T-helper 1 cell treated with Interleukin-12 subunit alpha and Interleukin-12 subunit beta and Interleukin-4 antibody, amounts not matched to agents 30 μg/mL and 1 μg/mL, for 36 hours (primary cell): ENCODE results near the gene GJA4.

Experiments used
- H3K27ac Mint-ChIP-seq: one replicate; pipeline ENCODE4 v1.8.0; 2021; ENCODE audit warnings: mild to moderate bottlenecking, mixed read lengths
- H3K27me3 Mint-ChIP-seq: one replicate; pipeline ENCODE4 v1.8.0; 2021; ENCODE audit warnings: low read depth, mixed read lengths
- H3K36me3 Mint-ChIP-seq: one replicate; pipeline ENCODE4 v1.8.0; 2021; ENCODE audit warnings: low read depth, mixed read lengths
- H3K4me1 Mint-ChIP-seq: one replicate; pipeline ENCODE4 v1.8.0; 2021; ENCODE audit warnings: low read depth, mixed read lengths
- H3K4me3 Mint-ChIP-seq: one replicate; pipeline ENCODE4 v1.8.0; 2021; ENCODE audit warnings: mild to moderate bottlenecking, moderate library complexity, mixed read lengths
- H3K9me3 Mint-ChIP-seq: one replicate; pipeline ENCODE4 v1.8.0; 2021; ENCODE audit warnings: mixed read lengths

GJA4 gene

GRCh38 chr1:34825455-34826091 lies 32.8 kb downstream of the GJA4 start:
- Mint-ChIP-seq H3K27me3 (no peaks in the 10 kb centered on the region), H3K27ac (no peak overlapping the region), H3K4me1 (no peaks in the 10 kb centered on the region), H3K36me3 (no peaks in the 10 kb centered on the region), H3K4me3 (no peak overlapping the region), H3K9me3 (no peaks in the 10 kb centered on the region)

DNA sequence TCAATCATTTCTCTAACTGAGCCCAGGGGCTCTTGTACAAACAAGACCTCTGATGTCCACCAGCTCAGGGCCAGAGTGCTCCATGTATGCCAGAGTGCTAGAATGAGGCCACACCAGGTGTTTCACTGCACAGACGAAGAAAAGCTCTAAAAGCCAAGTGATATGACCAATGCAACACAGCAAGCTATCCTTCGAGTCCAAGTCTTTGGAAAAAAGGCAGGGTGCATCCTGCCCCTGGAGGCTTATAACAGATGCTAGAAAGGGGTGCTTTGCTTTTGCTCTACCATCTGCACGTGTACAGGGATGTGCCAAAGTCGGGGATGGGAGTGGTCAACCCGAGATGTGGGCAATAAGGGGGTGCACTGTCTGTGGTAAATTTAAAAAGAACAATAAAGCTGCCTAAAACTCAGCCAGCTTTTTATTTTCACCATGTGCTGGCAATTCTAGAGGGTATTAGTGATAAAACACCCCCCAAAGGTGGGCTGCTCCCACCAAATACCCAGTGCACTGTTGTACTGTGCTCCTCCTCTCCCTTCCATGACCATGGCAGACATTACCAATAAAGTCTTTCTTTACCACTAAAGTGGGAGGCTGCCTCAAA lies 34.6 kb downstream of the GJA4 start:
- H3K4me3 Mint-ChIP-seq = no peak overlapping the region
- H3K4me1 Mint-ChIP-seq = no peaks in the 10 kb centered on the region
- no peaks in the 10 kb centered on the region for H3K9me3 Mint-ChIP-seq
- no peaks in the 10 kb centered on the region for H3K36me3 Mint-ChIP-seq
- no peak overlapping the region for H3K27ac Mint-ChIP-seq
- H3K27me3 Mint-ChIP-seq = no peaks in the 10 kb centered on the region

GRCh38 chr1:34828611-34829010 lies 35.8 kb downstream of the GJA4 start:
- Mint-ChIP-seq H3K4me1 (no peaks in the 10 kb centered on the region), H3K9me3 (no peaks in the 10 kb centered on the region), H3K4me3 (no peak overlapping the region), H3K27me3 (no peaks in the 10 kb centered on the region), H3K27ac (no peak overlapping the region), H3K36me3 (no peaks in the 10 kb centered on the region)

- Mint-ChIP-seq H3K9me3 (no peaks in the 10 kb centered on the region), H3K36me3 (no peaks in the 10 kb centered on the region), H3K27ac (no peak overlapping the region), H3K4me1 (no peaks in the 10 kb centered on the region), H3K4me3 (no peak overlapping the region), H3K27me3 (no peaks in the 10 kb centered on the region)
Measured at GRCh38 chr1:34829250-34829649, 36.5 kb downstream of the GJA4 start.

GRCh38 chr1:34831721-34832246 lies 39.0 kb downstream of the GJA4 start:
- H3K27me3 Mint-ChIP-seq = no peaks in the 10 kb centered on the region
- no peaks in the 10 kb centered on the region for H3K4me1 Mint-ChIP-seq
- H3K27ac Mint-ChIP-seq = no peak overlapping the region
- H3K9me3 Mint-ChIP-seq = no peaks in the 10 kb centered on the region
- no peak overlapping the region for H3K4me3 Mint-ChIP-seq
- H3K36me3 Mint-ChIP-seq = no peaks in the 10 kb centered on the region

- Mint-ChIP-seq H3K36me3 (no peaks in the 10 kb centered on the region), H3K9me3 (no peaks in the 10 kb centered on the region), H3K27me3 (no peaks in the 10 kb centered on the region), H3K4me1 (no peaks in the 10 kb centered on the region), H3K27ac (no peak overlapping the region), H3K4me3 (no peak overlapping the region)
Measured at GRCh38 chr1:34833711-34834110, 40.9 kb downstream of the GJA4 start.

- Mint-ChIP-seq H3K4me1 (no peaks in the 10 kb centered on the region), H3K27me3 (no peaks in the 10 kb centered on the region), H3K36me3 (no peaks in the 10 kb centered on the region), H3K9me3 (no peaks in the 10 kb centered on the region), H3K4me3 (no peak overlapping the region), H3K27ac (no peak overlapping the region)
Measured at GRCh38 chr1:34839526-34840305, 46.9 kb downstream of the GJA4 start.

DNA sequence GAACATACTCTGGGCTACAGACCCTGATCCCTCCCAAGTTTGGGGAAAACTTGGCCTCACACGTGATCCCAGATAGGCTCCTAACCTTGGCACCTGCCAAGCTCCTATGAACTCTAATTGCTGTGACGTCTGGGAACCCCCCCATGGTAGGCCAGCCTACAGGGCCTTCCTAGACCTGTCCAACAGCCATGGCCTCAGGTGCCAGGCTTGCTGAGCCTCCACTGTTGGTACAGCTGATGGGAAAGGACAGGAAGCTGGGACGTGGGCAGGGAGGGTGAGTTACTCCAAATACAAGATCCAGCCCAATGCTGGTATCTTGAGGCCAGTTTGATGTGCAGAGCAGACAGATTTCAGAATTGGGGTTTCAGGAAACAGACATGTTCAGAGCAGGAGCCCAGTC lies 47.6 kb downstream of the GJA4 start:
- Mint-ChIP-seq H3K4me3 (no peak overlapping the region), H3K36me3 (no peaks in the 10 kb centered on the region), H3K27ac (no peak overlapping the region), H3K9me3 (no peaks in the 10 kb centered on the region), H3K27me3 (no peaks in the 10 kb centered on the region), H3K4me1 (no peaks in the 10 kb centered on the region)

DNA sequence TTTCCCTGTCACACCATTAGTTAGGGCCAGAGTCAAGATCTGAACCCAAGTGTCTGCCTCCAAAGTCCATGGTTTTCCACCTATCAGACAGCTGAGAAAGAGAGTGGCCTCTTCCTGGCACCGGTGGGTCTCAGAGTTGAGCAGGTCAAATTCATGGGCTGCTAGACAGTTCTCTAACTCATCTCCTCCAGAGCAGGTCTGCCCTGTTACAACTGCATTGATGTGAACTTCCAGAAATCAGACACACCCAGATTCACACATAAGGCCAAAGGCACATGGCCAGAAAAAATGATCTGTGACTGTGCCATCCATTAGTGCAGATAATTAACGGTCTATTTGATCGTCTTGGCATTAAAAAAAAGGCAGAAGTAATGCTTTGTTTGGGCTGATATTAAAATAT lies 49.3 kb downstream of the GJA4 start:
- Mint-ChIP-seq H3K27me3 (no peaks in the 10 kb centered on the region), H3K36me3 (no peaks in the 10 kb centered on the region), H3K27ac (no peak overlapping the region), H3K4me1 (no peaks in the 10 kb centered on the region), H3K9me3 (no peaks in the 10 kb centered on the region), H3K4me3 (no peak overlapping the region)

- Mint-ChIP-seq H3K4me3 (no peak overlapping the region), H3K27me3 (no peaks in the 10 kb centered on the region), H3K4me1 (no peaks in the 10 kb centered on the region), H3K9me3 (no peaks in the 10 kb centered on the region), H3K36me3 (no peaks in the 10 kb centered on the region), H3K27ac (no peak overlapping the region)
Measured at GRCh38 chr1:34842952-34843371, 50.2 kb downstream of the GJA4 start.

GRCh38 chr1:34843392-34844251 lies 50.8 kb downstream of the GJA4 start:
- Mint-ChIP-seq H3K27me3 (no peaks in the 10 kb centered on the region), H3K27ac (no peak overlapping the region), H3K9me3 (no peaks in the 10 kb centered on the region), H3K4me1 (peaks cover 2% of the 10 kb centered on the region), H3K36me3 (peaks cover 4% of the 10 kb centered on the region), H3K4me3 (no peak overlapping the region)

- Mint-ChIP-seq H3K27ac (no peak overlapping the region), H3K4me3 (no peak overlapping the region), H3K36me3 (peaks cover 8% of the 10 kb centered on the region), H3K9me3 (no peaks in the 10 kb centered on the region), H3K4me1 (peaks cover 3% of the 10 kb centered on the region), H3K27me3 (no peaks in the 10 kb centered on the region)
Measured at GRCh38 chr1:34844252-34844634, 51.4 kb downstream of the GJA4 start.
